Amniotic epithelial cell (primary cell): ENCODE data around the gene UBE2E2.
A peak's percentile ranks its signal among the peaks of the same experiment; 100 is the strongest.
"Not testable (repeated sequence)": the region's sequence is repeated elsewhere in the genome, so short reads cannot be mapped to it uniquely, and the experiment has no call there.

Experiments used
- DNase-seq: peaks from one replicate; pipeline ENCODE4 v3.0.0-alpha.2; 2010; ENCODE audit warnings: low read depth

The UBE2E2 gene

DNA sequence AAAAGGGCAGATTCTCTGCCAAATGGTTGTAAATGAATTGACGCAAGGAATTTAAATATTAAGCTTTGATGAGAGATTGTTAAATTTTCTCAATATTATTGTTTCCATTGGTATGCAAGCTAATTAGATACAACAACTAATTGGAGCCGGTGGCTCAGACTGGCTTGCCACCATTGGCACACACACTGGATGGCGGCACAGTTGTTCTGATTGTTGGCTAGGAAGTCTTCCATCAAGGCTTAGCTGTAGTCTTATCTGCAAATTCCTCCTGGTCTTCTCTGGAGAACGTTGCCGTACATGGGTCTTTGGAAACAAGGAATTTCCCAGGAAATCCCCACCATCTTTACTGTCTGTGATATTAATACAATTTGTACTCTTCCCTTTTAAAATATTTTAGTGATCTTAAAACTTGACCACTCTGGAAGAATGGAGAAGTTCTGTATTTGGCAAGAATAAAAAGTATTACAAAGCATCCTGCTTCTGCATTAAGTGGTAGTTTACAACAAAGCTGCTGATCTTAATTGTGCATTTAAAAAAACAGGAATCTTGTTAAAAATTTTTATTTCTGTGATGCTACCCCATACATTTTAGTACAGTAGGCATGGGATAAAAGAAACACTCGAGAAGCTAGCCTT, 126.5 kb downstream of the UBE2E2 start:
- no peak for DNase-seq

DNA sequence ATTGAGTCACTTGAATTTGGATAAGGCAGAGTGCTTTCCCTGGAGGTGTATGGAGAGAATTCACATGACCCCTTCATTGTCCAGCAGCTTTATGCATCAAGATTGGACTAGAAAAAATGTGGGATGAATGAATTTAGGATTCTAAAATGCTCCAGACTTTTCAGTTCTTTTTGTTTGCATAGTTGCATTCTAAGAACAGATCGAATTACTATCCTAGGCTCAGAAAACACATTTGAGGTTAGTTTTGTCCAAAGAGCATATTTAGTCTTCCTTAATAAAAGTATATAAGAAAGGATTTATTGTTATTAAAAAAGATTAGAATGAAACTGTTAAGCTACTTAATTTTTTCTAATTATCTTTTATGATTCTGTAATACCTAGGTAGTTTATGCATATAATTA, 127.4 kb downstream of the UBE2E2 start:
- no peak for DNase-seq

- DNase-seq: peak; percentile 13
Measured at GRCh38 chr3:23331141-23331935, 128.2 kb downstream of the UBE2E2 start.

GRCh38 chr3:23333633-23334032, 130.5 kb downstream of the UBE2E2 start:
- no peak for DNase-seq

- not testable (repeated sequence) for DNase-seq
Measured at GRCh38 chr3:23336853-23337252, 133.7 kb downstream of the UBE2E2 start.

DNA sequence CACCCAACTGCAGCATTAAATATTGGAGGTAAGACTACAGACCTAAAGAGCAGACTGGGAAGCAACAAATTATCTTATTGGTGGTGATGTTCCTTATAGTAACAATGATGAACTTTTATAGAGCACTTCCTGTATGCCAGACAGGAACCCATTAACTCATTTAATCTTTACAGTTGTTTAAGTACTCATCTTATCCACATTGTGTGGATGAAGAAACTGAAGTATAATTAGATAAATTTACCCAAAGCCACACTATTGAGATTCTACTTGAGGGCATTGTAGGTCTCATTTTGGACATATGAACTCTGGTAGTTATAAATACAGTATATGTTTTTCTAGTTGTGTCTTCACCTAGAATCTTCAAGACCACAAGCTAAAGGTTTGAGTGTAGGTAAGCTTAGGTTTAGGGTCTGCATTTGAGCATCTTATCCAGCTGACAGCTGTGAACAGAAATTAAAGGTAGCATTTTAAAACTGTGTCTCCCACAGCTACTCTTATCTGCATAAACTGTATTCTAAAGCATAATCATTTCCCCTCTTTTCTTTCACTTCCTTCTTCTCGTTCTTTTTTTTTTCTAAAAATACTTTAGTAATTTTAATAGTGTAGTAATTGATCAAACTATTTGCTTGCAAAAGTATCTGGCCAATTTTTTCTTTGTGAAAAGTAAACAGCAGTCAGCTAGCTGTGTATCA, 138.2 kb downstream of the UBE2E2 start:
- no peak for DNase-seq

- no peak for DNase-seq
Measured at GRCh38 chr3:23342343-23342742, 139.2 kb downstream of the UBE2E2 start.

DNA sequence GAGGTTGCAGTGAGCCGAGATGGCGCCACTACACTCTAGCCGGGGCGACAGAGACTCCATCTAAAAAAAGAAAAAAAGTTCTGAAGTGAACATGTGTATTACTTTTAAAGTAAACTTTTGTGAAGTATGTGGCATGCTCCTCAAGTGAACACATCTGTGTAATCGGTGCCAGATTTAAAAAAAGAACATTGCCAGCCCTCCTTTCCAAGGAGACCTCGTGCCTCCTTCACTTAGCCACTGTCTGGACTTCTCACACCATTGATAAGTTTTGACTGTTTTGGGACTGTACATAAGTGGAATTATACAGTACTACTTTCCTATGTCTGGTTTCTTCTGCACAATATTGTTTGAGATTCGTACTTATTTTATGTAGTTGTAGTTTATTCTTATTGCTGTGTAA, 140.4 kb downstream of the UBE2E2 start:
- no peak for DNase-seq

- no peak for DNase-seq
Measured at GRCh38 chr3:23344886-23345285, 141.8 kb downstream of the UBE2E2 start.

DNA sequence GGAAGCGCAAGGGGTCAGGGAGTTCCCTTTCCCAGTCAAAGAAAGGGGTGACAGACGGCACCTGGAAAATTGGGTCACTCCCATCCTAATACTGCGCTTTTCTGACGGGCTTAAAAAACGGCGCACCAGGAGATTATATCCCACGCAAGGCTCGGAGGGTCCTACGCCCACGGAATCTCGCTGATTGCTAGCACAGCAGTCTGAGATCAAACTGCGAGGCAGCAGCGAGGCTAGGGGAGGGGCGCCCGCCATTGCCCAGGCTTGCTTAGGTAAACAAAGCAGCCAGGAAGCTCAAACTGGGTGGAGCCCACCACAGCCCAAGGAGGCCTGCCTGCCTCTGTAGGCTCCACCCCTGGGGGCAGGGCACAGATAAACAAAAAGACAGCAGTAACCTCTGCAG, 146.3 kb downstream of the UBE2E2 start:
- DNase-seq: not testable (repeated sequence)

DNA sequence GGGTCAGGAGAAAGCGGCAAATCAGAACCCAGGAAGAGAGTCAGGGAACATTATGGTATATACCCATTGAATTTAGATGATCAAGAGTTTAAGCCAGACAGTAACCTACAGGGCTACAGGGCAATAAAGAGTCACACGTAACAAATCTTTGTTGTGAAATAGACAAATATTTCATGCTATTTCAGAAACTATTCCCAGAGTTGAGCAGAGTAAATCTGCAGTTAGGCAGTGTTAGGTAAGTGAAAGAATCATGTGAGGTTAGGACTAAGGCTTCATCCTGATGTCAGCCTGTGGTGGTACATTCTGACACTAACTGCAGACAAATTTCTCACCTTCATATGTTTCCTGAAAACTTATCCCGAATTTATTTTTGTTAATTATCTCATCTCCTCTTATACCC, 153.0 kb downstream of the UBE2E2 start:
- DNase-seq: peak; percentile 16

- DNase-seq: no peak
Measured at GRCh38 chr3:23356923-23357322, 153.8 kb downstream of the UBE2E2 start.

- no peak for DNase-seq
Measured at GRCh38 chr3:23359116-23359515, 156.0 kb downstream of the UBE2E2 start.

DNA sequence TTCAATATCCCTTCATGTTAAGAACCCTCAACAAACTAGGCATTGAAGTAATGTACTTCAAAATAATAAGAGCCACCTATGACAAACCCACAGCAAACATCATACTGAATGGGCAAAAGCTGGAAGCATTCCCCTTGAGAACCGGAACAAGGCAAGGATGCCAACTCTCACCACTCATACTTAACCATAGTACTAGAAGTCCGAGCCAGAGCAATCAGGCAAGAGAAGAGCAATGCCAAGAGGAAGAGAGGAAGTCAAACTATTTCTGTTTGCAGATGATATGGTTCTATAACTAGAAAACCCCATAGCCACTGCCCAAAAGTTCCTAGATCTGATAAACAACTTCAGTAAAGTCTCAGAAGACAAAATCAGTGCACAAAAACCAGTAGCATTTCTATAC, 161.9 kb downstream of the UBE2E2 start:
- no peak for DNase-seq

- no peak for DNase-seq
Measured at GRCh38 chr3:23368731-23369130, 165.6 kb downstream of the UBE2E2 start.

DNA sequence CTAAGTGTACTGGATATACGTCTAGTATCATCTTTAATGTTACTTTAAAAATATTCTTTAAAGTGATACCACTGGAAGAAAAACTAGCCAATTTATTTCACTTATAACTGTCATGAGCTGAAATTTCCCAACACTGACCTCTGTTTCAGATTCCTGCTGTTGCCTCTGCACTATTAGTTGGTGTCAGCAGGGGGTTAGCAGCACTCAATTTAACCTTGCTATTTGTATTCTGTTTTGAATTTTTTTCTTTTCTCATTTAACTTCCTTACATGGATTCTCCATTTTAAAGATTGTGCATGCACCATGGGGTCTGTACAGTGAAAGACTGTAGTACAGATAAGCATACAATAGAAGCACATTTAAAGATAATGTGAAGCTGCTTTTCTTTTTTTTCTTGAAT, 169.2 kb downstream of the UBE2E2 start:
- DNase-seq: peak; percentile 11

GRCh38 chr3:23376516-23377248, 173.6 kb downstream of the UBE2E2 start:
- no peak for DNase-seq

DNA sequence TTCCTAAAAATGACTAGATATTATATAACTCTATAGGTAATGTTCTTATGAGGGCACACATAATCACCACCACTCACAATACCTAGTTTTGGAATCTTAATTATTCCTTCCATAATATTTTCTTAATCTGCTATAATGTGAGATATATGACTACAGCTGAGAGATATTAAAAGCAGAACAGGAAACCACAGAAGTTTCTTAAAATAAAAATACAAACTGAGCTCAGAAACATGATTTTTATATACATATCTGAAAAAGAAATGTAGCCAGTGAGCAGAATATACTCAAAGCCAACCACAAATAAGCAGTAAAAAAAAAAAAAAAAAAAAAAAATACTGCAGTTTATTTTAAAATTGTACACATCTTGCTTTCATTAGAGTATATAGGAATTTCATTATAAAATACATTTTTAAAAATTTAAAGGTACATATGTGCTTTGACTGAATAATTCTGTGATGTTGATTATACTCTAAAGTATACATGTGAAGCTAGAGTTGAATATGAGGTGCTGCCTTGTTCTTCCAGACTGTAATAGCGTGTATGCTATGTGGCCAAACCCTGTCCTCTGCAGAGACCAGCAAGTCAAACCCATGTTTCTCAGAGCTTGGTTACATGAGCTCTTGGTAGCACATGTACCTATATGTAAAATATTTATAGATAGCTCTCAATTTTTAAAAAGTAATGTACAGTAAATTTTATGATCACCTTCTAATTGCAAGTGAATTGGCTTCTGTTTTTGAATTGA, 175.0 kb downstream of the UBE2E2 start:
- no peak for DNase-seq

DNA sequence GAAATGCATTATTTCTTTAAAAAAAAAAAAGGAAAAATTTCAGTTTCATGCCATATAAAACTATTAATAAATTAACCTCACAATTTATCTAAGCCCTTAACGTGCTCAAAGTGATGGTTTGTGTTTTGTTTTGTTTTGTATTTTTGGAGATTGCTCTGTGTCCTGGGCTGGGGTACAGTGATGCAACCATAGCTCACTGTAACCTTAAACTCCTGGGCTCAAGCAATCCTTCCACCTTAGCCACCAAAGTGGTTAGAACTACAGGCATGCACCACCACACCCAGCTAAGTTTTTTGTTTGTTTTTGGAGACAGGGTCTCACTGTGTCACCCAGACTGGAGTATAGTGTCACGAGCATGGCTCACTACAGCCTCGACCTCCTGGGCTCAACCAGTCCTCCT, 180.7 kb downstream of the UBE2E2 start:
- no peak for DNase-seq

GRCh38 chr3:23385327-23385726, 182.2 kb downstream of the UBE2E2 start:
- DNase-seq: no peak

GRCh38 chr3:23387286-23387918, 184.3 kb downstream of the UBE2E2 start:
- no peak for DNase-seq
